Measurements from ENCODE around the gene TXNL4B.

- TF ChIP-seq POLR2A (IDR thresholded peaks at IDR 0.05), result peak; percentile 66 to 84
- TF ChIP-seq CTCF (IDR thresholded peaks at IDR 0.05), result no peak
Measured at GRCh38 chr16:72093448-72094265, at the start of gene TXNL4B, which contains the start of gene DHX38.
